HG03521 (cell line): ENCODE results near the gene SV2B.

Source experiments
- ATAC-seq: cut with Tn5 transposase; IDR thresholded peaks from one replicate; pipeline ENCODE4 v1.9.1; 2021; ENCODE audit warnings: mild to moderate bottlenecking, moderate library complexity; ENCODE audit not compliant: unreplicated experiment

The SV2B gene

GRCh38 chr15:91261345-91261744, 161.3 kb downstream of the SV2B start:
- no peak for ATAC-seq

GRCh38 chr15:91263632-91264531, 163.8 kb downstream of the SV2B start:
- no peak for ATAC-seq

- no peak for ATAC-seq
Observed at GRCh38 chr15:91264651-91265351, 164.7 kb downstream of the SV2B start.

- ATAC-seq: no peak
Observed at GRCh38 chr15:91265416-91265940, 165.4 kb downstream of the SV2B start.

GRCh38 chr15:91268510-91268909, 168.5 kb downstream of the SV2B start:
- no peak for ATAC-seq

- ATAC-seq: no peak
Observed at GRCh38 chr15:91270747-91271146, 170.7 kb downstream of the SV2B start.

- no peak for ATAC-seq
Observed at GRCh38 chr15:91271565-91272153, 171.6 kb downstream of the SV2B start.

GRCh38 chr15:91275844-91276243, 175.8 kb downstream of the SV2B start:
- no peak for ATAC-seq

GRCh38 chr15:91278951-91279350, 178.9 kb downstream of the SV2B start:
- ATAC-seq: no peak

GRCh38 chr15:91279486-91279885, 179.4 kb downstream of the SV2B start:
- ATAC-seq: no peak

GRCh38 chr15:91281947-91282346, 181.9 kb downstream of the SV2B start:
- ATAC-seq: no peak

GRCh38 chr15:91282486-91282885, 182.4 kb downstream of the SV2B start:
- no peak for ATAC-seq

- ATAC-seq: no peak
Observed at GRCh38 chr15:91283155-91283554, 183.1 kb downstream of the SV2B start.

GRCh38 chr15:91284758-91285466, 184.9 kb downstream of the SV2B start:
- ATAC-seq: no peak

GRCh38 chr15:91289324-91289723, 189.3 kb downstream of the SV2B start:
- ATAC-seq: no peak

- no peak for ATAC-seq
Observed at GRCh38 chr15:91290553-91290952, 190.5 kb downstream of the SV2B start.

- peak; percentile 45 for ATAC-seq
Observed at GRCh38 chr15:91291673-91292072, 191.6 kb downstream of the SV2B start.

- no peak for ATAC-seq
Observed at GRCh38 chr15:91294344-91294743, 194.3 kb downstream of the SV2B start.

- no peak for ATAC-seq
Observed at GRCh38 chr15:91294795-91295194, 194.7 kb downstream of the SV2B start.

- no peak for ATAC-seq
Observed at GRCh38 chr15:91298101-91298500, 198.0 kb downstream of the SV2B start.
